Lung microvascular endothelial cell (primary cell): ENCODE results near the gene TMC8. TPM values are rescaled to one million over a fixed set of nuclear protein-coding genes. Genes with fewer than 3 reads are reported as not detected.
"Not testable (repeated sequence)": the region's sequence is repeated elsewhere in the genome, so short reads cannot be mapped to it uniquely, and the experiment has no call there.

Experiments
- DNase-seq, 2 donors: peaks; one replicate each; pipeline versions ENCODE4 v3.0.0 to v3.0.0-alpha.2; 2010; ENCODE audit warnings: low read depth in 2 of 2
- total RNA-seq: library from RNA; depleted of rRNA; stranded (reverse); fragments of >200 nt; gene quantifications from 2 replicates; pipeline ENCODE4 v1.2.1, GENCODE V29; 2014

Gene TMC8
- total RNA-seq, 1 donor from 2014 or later = 0.20 TPM

- no peak for DNase-seq
These were observed 24.6 kb downstream of the TMC8 start for GRCh38 chr17:78154903-78155811.

DNA sequence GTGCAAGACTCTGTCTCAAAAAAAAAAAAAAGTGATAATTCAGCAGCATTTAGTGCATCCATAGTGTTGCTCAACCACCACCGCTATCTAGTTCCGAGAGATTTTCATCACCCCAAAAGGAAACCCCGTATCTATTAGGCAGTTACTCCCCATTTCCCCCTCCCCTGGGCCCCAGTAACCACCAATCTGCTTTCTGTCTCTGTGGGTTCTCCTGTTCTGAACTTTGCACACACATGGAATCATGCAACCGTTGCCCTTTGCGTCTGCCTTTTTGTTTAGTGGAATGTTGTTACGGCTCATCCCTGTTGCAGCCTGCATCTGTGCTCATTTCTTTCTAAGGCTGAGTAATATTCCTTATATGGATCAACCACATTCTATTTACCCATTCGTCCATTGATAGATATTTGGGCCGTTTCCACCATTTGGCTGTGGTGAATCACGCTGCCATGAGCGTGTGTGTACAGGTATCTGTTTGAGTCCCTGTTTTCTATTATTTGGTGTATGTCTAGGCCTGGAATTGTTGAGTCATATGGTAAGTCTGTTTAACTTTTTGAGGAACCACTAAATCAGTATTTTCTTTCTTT is 29.1 kb downstream of the TMC8 start:
- DNase-seq = no peak

- no peak for DNase-seq
These were observed 33.5 kb downstream of the TMC8 start for GRCh38 chr17:78163881-78164747.

- DNase-seq = no peak
These were observed 34.4 kb downstream of the TMC8 start for GRCh38 chr17:78164748-78165607.

DNA sequence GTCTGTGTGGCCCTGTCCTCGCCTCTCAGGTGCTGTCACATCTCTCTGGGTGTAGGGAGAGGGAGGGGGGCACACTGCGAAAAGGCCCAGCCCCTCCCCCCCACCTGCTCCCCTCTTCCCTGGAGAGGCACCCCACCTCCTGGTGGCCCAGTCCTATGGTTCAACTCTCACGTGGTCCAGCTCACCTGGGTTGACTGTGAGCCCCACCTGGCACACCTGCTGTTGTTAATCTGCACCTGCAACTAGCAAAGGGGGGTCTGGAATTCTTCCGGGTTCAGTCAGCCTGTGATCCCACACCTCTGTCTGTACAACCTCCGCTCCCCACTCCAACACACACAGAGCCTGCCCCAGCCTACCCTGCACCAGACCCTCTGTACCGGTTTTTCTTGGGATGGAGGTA is 35.8 kb downstream of the TMC8 start:
- no peak for DNase-seq

DNA sequence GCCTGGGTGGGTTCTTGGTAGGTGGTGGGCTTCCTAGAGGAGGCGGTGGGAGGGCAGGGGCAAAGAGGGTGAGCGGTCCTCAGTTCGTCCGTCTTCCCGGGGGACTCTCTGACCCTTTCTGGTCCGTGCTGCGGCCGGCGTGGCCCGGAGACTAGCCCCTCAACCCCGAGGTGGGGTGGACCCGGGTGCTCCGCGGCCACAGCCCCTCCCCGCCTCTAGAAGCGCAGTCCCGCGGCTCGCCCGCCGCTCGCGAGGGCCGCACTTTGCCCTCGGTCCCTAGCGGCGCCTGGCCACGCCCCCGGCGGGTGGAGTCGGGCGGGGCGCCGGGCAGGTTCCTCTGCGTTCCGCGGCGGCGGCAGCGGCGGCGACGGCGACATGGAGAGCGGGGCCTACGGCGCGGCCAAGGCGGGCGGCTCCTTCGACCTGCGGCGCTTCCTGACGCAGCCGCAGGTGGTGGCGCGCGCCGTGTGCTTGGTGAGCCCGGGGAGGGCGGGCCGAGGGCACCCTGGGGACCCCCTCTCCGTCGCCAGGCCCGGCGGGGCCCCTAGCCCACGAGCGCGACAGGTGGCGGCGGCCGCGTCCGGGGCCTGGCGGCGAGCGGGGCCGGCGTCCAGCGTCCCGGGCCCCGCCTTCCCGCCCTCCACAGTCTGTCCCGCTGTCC is 37.8 kb downstream of the TMC8 start, which contains the start of gene SYNGR2:
Gene SYNGR2 (plus strand): TSS at position 340 of the 661 bp plus-strand sequence. CDS start 36 bp downstream, at position 376.
- DNase-seq = peak; percentile 41 to 80

- peak; percentile 47 to 63 for DNase-seq
These were observed 38.6 kb downstream of the TMC8 start for GRCh38 chr17:78168903-78169793.

DNA sequence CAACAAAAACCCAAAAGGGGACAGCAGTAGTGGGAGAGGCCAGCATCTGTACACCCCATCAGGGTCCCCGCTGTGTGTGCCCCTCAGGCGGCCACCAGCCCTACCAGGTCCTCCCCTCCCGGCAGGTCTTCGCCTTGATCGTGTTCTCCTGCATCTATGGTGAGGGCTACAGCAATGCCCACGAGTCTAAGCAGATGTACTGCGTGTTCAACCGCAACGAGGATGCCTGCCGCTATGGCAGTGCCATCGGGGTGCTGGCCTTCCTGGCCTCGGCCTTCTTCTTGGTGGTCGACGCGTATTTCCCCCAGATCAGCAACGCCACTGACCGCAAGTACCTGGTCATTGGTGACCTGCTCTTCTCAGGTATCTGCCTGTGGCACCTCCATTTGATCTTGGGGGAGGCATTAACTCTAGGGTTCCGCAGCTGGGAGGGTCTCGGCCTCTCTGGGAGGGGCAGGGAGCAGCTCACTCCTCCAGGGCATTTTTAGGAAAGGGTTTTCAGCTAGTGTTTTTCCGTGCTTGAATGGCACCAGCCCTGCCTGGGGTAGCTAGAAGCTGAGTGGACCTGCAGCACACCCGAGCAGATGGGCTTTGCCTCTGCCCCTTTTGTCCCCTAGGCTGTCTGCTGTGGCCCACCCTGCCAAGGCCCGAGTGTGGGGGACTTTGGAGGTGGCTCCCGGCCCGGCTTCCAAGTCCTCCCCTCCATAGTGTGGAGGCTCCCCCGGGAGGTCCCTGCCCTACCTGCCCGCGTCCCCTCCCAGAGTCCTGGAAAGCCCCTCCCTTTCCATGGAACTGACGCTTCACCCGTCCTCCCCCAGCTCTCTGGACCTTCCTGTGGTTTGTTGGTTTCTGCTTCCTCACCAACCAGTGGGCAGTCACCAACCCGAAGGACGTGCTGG is 40.4 kb downstream of the TMC8 start:
- no peak for DNase-seq

DNA sequence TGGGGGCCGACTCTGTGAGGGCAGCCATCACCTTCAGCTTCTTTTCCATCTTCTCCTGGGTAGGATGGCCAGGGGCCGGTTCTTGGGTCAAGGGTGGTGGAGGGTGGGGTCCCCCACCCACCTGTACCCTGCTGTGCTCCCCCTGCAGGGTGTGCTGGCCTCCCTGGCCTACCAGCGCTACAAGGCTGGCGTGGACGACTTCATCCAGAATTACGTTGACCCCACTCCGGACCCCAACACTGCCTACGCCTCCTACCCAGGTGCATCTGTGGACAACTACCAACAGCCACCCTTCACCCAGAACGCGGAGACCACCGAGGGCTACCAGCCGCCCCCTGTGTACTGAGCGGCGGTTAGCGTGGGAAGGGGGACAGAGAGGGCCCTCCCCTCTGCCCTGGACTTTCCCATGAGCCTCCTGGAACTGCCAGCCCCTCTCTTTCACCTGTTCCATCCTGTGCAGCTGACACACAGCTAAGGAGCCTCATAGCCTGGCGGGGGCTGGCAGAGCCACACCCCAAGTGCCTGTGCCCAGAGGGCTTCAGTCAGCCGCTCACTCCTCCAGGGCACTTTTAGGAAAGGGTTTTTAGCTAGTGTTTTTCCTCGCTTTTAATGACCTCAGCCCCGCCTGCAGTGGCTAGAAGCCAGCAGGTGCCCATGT is 41.1 kb downstream of the TMC8 start:
- not testable (repeated sequence) for DNase-seq

- no peak for DNase-seq
These were observed 41.9 kb downstream of the TMC8 start for GRCh38 chr17:78172249-78173051.

- DNase-seq = no peak
These were observed 42.6 kb downstream of the TMC8 start for GRCh38 chr17:78173097-78173715.

DNA sequence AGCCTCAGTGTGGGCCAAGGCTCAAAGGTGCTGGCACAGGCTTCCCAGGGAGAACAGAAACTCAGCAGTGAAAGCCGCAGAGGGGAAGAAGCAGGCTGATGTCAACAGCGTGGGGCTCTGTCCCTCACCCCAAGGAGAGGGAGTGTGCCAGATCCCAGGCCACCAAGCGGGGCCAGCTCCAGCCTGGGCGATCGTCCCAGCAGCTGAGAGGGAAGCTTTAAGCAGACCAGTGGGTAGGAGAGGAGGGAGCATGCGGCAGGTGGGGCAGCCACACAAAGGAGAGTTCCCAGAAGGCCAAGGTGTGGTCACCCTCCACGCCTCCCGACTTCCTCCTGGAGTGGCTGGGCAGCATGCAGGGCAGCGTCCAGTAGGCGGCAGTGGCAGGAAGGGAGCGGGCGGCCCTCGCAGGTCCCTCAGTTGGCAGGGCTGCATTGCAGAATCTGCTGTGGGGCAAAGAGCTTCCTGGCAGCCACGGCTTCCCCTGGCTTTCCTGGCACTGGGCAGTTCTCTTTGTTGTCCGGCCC is 43.8 kb downstream of the TMC8 start:
- peak; percentile 65 to 69 for DNase-seq

- DNase-seq = peak in 1 of 2 donors; percentile 59
These were observed 44.5 kb downstream of the TMC8 start for GRCh38 chr17:78174870-78175642.

DNA sequence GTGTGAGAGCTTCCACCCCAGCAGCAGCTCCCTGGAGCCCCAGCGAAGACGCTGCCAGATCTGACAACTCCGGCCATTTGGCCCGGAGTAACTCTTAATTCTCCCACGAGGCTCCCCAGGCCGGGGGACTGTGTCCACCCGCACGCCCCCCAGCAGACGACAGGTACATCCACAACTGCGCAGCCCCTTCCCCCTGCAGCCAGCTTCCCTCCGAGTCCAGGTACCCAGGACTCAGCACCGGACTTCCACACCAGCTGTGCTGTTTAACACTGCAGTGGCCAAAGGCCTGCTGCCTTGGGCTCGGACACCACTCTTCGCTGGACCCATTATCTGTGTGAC is 45.0 kb downstream of the TMC8 start:
- no peak for DNase-seq

GRCh38 chr17:78176548-78177025 is 46.0 kb downstream of the TMC8 start:
- peak; percentile 50 to 71 for DNase-seq
